HCT116 (cell line): Measurements from ENCODE around the gene MYH7. TPM values are rescaled to one million over a fixed set of nuclear protein-coding genes. Genes with fewer than 3 reads are reported as not detected.

Source experiments
- ATAC-seq: fragments of 200-7000 bp; cut with Tn5 transposase; 2 replicates; pipeline ENCODE4 v1.9.1; 2020; ENCODE audit warnings: mild to moderate bottlenecking, moderate library complexity
- BruUV-seq: library from RNA; stranded (reverse); fragments of 400-500 nt; replicated peaks from 2 replicates; lab custom pipeline; 2021; lab: Mats Ljungman, UMichigan
- CTCF ChIA-PET: fragments of 300-600 bp; sonication (Branson Sonifier 250); formaldehyde crosslinking; loops from one replicate; lab custom pipeline; 2021; ENCODE audit warnings: antibody characterized with exemption; lab: Charles Lee
- POLR2A ChIA-PET: fragments of 300-600, 350-600 bp; sonication (Branson Sonifier 250); formaldehyde crosslinking; loops from one replicate; lab custom pipeline; 2021; ENCODE audit warnings: antibody characterized with exemption; lab: Charles Lee
- RAD21 ChIA-PET, 2 experiments: fragments of 300-600 bp; sonication (Branson Sonifier 250); formaldehyde crosslinking; loops; one replicate each; lab custom pipeline; 2023; ENCODE audit warnings: low total read pairs in 2 of 2; ENCODE audit not compliant: uncharacterized antibody in 2 of 2, unreplicated experiment in 2 of 2, low non-redundant PET in 1 of 2; lab: Charles Lee
- DNase-seq: peaks from one replicate; pipeline ENCODE4 v3.0.0-alpha.2; 2010; ENCODE audit warnings: low read depth, low spot score
- H2AFZ ChIP-seq: fragments of 200-600 bp; shearing (Covaris generic), sonication (generic); 2 replicates; pipeline ENCODE4 v1.6.1; 2017; ENCODE audit warnings: low read depth, mixed run types, mixed read lengths, antibody characterized with exemption, low read length; ENCODE audit not compliant: poor library complexity, severe bottlenecking
- H3K27ac ChIP-seq: 2 replicates; pipeline ENCODE4 v1.5.1; 2012; ENCODE audit warnings: low read depth, low read length
- H3K27me3 ChIP-seq: fragments of 200-600 bp; sonication (generic); 2 replicates; pipeline ENCODE4 v1.6.1; 2016; ENCODE audit warnings: mixed run types, low read length, mixed read lengths; ENCODE audit not compliant: insufficient read depth
- H3K36me3 ChIP-seq, 2 experiments: fragments of 200-500 bp in 1 of 2; fragments of 200-600 bp in 1 of 2; sonication (Bioruptor generic) in 1 of 2; sonication (generic) in 1 of 2; 2 replicates each; pipeline versions ENCODE4 v1.5.1 to v1.6.1; 2014 to 2016; ENCODE audit warnings: low read length in 2 of 2, inconsistent platforms in 1 of 2, mixed read lengths in 1 of 2, mixed run types in 1 of 2; ENCODE audit not compliant: insufficient read depth in 2 of 2, control insufficient read depth in 1 of 2
- H3K4me1 ChIP-seq, 2 experiments: fragments of 200-600 bp in 1 of 2; sonication (generic) in 1 of 2; 2 replicates each; pipeline versions ENCODE4 v1.5.1 to v1.6.1; 2012 to 2017; ENCODE audit warnings: low read length in 2 of 2, inconsistent platforms in 1 of 2, mild to moderate bottlenecking in 1 of 2, mixed read lengths in 1 of 2, mixed run types in 1 of 2, moderate library complexity in 1 of 2; ENCODE audit not compliant: insufficient read depth in 2 of 2, control insufficient read depth in 1 of 2
- H3K4me2 ChIP-seq: fragments of 200-600 bp; sonication (generic); 2 replicates; pipeline ENCODE4 v1.6.1; 2017; ENCODE audit warnings: mixed run types, low read length, mixed read lengths
- H3K4me3 ChIP-seq, 2 experiments: fragments of 200-600 bp in 1 of 2; sonication (generic) in 1 of 2; replicated peaks in 1 of 2; 2 replicates each; pipeline ENCODE4 v1.5.1; 2011 to 2016; ENCODE audit warnings: low read length in 2 of 2, control low read depth in 1 of 2, low read depth in 1 of 2, mild to moderate bottlenecking in 1 of 2, mixed read lengths in 1 of 2, mixed run types in 1 of 2
- H3K79me2 ChIP-seq: fragments of 200-600 bp; sonication (generic); 2 replicates; pipeline ENCODE4 v1.6.1; 2017; ENCODE audit warnings: mild to moderate bottlenecking, mixed run types, low read length, moderate library complexity, mixed read lengths; ENCODE audit not compliant: insufficient read depth
- H3K9ac ChIP-seq: fragments of 200-600 bp; sonication (generic); 2 replicates; pipeline ENCODE4 v1.6.1; 2016; ENCODE audit warnings: low read length, mixed read lengths
- H3K9me2 ChIP-seq: fragments of 200-600 bp; sonication (generic), shearing (Covaris generic); 2 replicates; pipeline ENCODE4 v1.6.1; 2017; ENCODE audit warnings: mixed run types, mild to moderate bottlenecking, moderate library complexity; ENCODE audit not compliant: insufficient read depth
- H3K9me3 ChIP-seq, 2 experiments: fragments of 200-500 bp in 1 of 2; fragments of 200-600 bp in 1 of 2; sonication (Bioruptor generic) in 1 of 2; sonication (generic) in 1 of 2; 2 replicates each; pipeline ENCODE4 v1.6.1; 2014 to 2017; ENCODE audit warnings: low read length in 2 of 2, mixed read lengths in 2 of 2, inconsistent platforms in 1 of 2, low read depth in 1 of 2, mild to moderate bottlenecking in 1 of 2, mixed run types in 1 of 2, moderate library complexity in 1 of 2; ENCODE audit not compliant: control insufficient read depth in 1 of 2, insufficient read depth in 1 of 2
- H4K20me1 ChIP-seq: fragments of 200-600 bp; sonication (generic), shearing (Covaris generic); 2 replicates; pipeline ENCODE4 v1.6.1; 2017; ENCODE audit warnings: mixed run types, mild to moderate bottlenecking, moderate library complexity; ENCODE audit not compliant: insufficient read depth
- CBX3 ChIP-seq: IDR thresholded peaks from 2 replicates; pipeline ENCODE4 v1.6.1; 2012; ENCODE audit warnings: low read depth
- CEBPB ChIP-seq: IDR thresholded peaks from 2 replicates; pipeline ENCODE4 v1.6.1; 2012; ENCODE audit warnings: low read depth
- CTCF ChIP-seq, 3 experiments: fragments of 200-600 bp in 1 of 3; sonication (generic) in 1 of 3; IDR thresholded peaks in 2 of 3; conservative IDR thresholded peaks in 1 of 3; 2 replicates each; pipeline ENCODE4 v1.5.1; 2012 to 2017; ENCODE audit warnings: low read depth in 2 of 3, low read length in 2 of 3, antibody characterized with exemption in 1 of 3, borderline replicate concordance in 1 of 3, control low read depth in 1 of 3, mild to moderate bottlenecking in 1 of 3, mixed read lengths in 1 of 3, mixed run types in 1 of 3, moderate library complexity in 1 of 3; ENCODE audit not compliant: insufficient read depth in 1 of 3
- EZH2 ChIP-seq: fragments of 200-600 bp; sonication (generic); IDR thresholded peaks from 2 replicates; pipeline ENCODE4 v1.6.1; 2017; ENCODE audit warnings: antibody characterized with exemption, mixed run types
- EZH2phosphoT487 ChIP-seq: fragments of 200-600 bp; IDR thresholded peaks from 2 replicates; pipeline ENCODE4 v1.6.1; 2018; ENCODE audit warnings: antibody characterized with exemption, borderline replicate concordance
- FOSL1 ChIP-seq: IDR thresholded peaks from 2 replicates; pipeline ENCODE4 v1.6.1; 2012; ENCODE audit warnings: low read depth
- POLR2A ChIP-seq: IDR thresholded peaks from 2 replicates; pipeline ENCODE4 v1.7.0; 2011; ENCODE audit warnings: borderline replicate concordance; ENCODE audit not compliant: insufficient read depth, insufficient read length; ENCODE audit errors: extremely low read depth
- POLR2AphosphoS5 ChIP-seq: IDR thresholded peaks from 2 replicates; pipeline ENCODE4 v1.6.1; 2011; ENCODE audit warnings: mild to moderate bottlenecking, low read depth, low read length, moderate library complexity
- SIN3A ChIP-seq: IDR thresholded peaks from 2 replicates; pipeline ENCODE4 v1.6.1; 2012; ENCODE audit warnings: low read depth
- intact Hi-C: fragments of 100-400 bp; cut with micrococcal nuclease; formaldehyde crosslinking; loops from 2 replicates; pipeline ENCODE4 v1.10.0; 2022
- total RNA-seq: library from RNA; stranded (reverse); gene quantifications from one replicate; pipeline ENCODE4 v1.2.1, GENCODE V29; 2021; ENCODE audit not compliant: unreplicated experiment
- TF ChIP-seq, protein P1 (sequence below): IDR thresholded peaks from 2 replicates; pipeline ENCODE4 v1.6.1; 2012
- TF ChIP-seq, protein P2 (sequence below): IDR thresholded peaks from 2 replicates; pipeline ENCODE4 v1.6.1; 2011; ENCODE audit warnings: mild to moderate bottlenecking, low read length, moderate library complexity; ENCODE audit not compliant: insufficient replicate concordance; ENCODE audit errors: extremely low read depth

Gene MYH7
- total RNA-seq, 1 experiment from 2014 or later, result not detected

- intact Hi-C loops, result no loop called here
- Histone ChIP-seq H3K27me3 (peaks cover 7% of the 10 kb centered on the region; the same call in 1 of the 2 replicates), H3K9ac (no peak overlapping the region), H2AFZ (no peak overlapping the region), H3K36me3 (no peaks in the 10 kb centered on the region), H3K79me2 (no peaks in the 10 kb centered on the region), H3K4me1 (no peaks in the 10 kb centered on the region), H3K4me2 (no peak overlapping the region), H4K20me1 (no peaks in the 10 kb centered on the region), H3K9me3 (no peaks in the 10 kb centered on the region), H3K27ac (no peak overlapping the region), H3K9me2 (no peaks in the 10 kb centered on the region), H3K4me3 (no peak overlapping the region)
- CTCF ChIA-PET, result no interaction called here
- no peak for TF ChIP-seq SIN3A
- TF ChIP-seq, protein P1, sequence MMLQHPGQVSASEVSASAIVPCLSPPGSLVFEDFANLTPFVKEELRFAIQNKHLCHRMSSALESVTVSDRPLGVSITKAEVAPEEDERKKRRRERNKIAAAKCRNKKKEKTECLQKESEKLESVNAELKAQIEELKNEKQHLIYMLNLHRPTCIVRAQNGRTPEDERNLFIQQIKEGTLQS, result no peak
- TF ChIP-seq CBX3, result no peak
- BruUV-seq, result no TSS peak
- RAD21 ChIA-PET, result no interaction called here
- no peak for DNase-seq
- no peak for ATAC-seq
- POLR2A ChIA-PET, result interaction anchor here (1.4 kb wide), 1 partner anchor 14 kb away, joined by 3 read pairs; no protein-coding TSS in a partner anchor
Observed at GRCh38 chr14:23425169-23425568, 10.3 kb downstream of the MYH7 start.

DNA sequence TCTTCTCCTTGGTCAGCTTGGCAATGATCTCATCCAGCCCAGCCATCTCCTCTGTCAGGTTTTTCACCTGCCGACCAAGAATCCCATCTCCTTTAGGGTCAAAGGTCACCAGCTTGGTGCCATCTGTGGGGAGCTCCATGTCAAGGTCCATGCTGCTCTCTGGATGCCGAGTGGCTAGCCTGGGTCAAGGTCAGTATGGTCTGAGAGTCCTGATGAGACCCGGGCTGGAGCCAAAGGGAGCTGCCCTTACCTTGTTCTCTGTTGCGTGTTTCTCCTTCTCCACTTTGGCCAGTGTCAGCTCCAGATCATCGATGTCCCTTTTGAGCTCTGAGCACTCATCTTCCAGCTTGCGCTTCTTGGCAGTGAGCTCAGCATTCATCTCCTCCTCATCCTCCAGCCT, 11.8 kb downstream of the MYH7 start:
- Histone ChIP-seq H3K4me3 (no peak overlapping the region), H3K4me2 (no peak overlapping the region), H3K9me3 (no peaks in the 10 kb centered on the region), H2AFZ (no peak overlapping the region), H3K9me2 (no peaks in the 10 kb centered on the region), H3K27ac (no peak overlapping the region), H3K36me3 (no peaks in the 10 kb centered on the region), H3K27me3 (peaks cover 7% of the 10 kb centered on the region; the same call in 1 of the 2 replicates), H3K9ac (no peak overlapping the region), H4K20me1 (no peaks in the 10 kb centered on the region), H3K4me1 (no peaks in the 10 kb centered on the region), H3K79me2 (no peaks in the 10 kb centered on the region)
- TF ChIP-seq POLR2AphosphoS5 (no peak), CEBPB (no peak), POLR2A (no peak), CBX3 (no peak), SIN3A (no peak), FOSL1 (no peak), EZH2phosphoT487 (no peak), EZH2 (no peak), CTCF (IDR thresholded peaks at IDR 0.05 in 2 of 3, conservative IDR thresholded peaks at IDR 0.05 in 1 of 3; ENCODE audit: borderline replicate concordance in 1 of 3, insufficient read depth in 1 of 3, low read depth in 2 of 3, low read length in 2 of 3) (no peak)
- TF ChIP-seq, protein P2, sequence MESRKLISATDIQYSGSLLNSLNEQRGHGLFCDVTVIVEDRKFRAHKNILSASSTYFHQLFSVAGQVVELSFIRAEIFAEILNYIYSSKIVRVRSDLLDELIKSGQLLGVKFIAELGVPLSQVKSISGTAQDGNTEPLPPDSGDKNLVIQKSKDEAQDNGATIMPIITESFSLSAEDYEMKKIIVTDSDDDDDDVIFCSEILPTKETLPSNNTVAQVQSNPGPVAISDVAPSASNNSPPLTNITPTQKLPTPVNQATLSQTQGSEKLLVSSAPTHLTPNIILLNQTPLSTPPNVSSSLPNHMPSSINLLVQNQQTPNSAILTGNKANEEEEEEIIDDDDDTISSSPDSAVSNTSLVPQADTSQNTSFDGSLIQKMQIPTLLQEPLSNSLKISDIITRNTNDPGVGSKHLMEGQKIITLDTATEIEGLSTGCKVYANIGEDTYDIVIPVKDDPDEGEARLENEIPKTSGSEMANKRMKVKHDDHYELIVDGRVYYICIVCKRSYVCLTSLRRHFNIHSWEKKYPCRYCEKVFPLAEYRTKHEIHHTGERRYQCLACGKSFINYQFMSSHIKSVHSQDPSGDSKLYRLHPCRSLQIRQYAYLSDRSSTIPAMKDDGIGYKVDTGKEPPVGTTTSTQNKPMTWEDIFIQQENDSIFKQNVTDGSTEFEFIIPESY, result no peak
- intact Hi-C loops, result no loop called here
- RAD21 ChIA-PET, result no interaction called here
- CTCF ChIA-PET, result no interaction called here
- POLR2A ChIA-PET, result no interaction called here
- DNase-seq, result no peak
- ATAC-seq, result no peak
- no TSS peak for BruUV-seq
